WI38 (cell line): Measurements from ENCODE around the gene LCN1.

ENCODE experiments used
- H3K4me3 ChIP-seq: 2 replicates; pipeline ENCODE4 v1.5.1; 2011; ENCODE audit warnings: low read depth, mild to moderate bottlenecking, control low read depth, low read length
- TF ChIP-seq, protein P1 (sequence below): IDR thresholded peaks from 2 replicates; pipeline ENCODE4 v1.5.1; 2012; ENCODE audit warnings: low read depth, mild to moderate bottlenecking, control low read depth, low read length

Gene LCN1

DNA sequence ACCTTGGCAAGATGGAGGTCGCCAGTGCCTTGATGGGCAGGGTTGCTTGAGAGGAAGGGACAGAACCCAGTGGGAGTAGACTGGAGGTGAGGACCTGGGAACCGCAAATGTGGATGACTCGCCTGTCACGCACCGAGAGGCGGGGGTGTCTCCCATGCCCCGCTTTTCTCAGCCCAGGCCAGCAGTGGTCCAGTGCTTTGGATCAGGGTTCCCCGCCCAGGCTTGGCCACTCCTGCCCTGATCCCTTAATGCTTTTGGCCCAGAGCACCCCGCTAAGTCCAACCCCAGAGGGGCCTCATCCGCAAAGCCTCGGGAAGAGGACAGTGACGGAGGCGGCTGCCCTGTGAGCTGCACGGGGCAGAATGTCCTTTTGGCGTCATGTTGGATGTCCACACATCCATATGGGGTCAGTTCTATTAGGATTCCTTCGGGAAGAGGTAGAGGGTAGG lies 18.3 kb upstream of the LCN1 start:
- H3K4me3 ChIP-seq: no peak overlapping the region
- TF ChIP-seq, protein P1, sequence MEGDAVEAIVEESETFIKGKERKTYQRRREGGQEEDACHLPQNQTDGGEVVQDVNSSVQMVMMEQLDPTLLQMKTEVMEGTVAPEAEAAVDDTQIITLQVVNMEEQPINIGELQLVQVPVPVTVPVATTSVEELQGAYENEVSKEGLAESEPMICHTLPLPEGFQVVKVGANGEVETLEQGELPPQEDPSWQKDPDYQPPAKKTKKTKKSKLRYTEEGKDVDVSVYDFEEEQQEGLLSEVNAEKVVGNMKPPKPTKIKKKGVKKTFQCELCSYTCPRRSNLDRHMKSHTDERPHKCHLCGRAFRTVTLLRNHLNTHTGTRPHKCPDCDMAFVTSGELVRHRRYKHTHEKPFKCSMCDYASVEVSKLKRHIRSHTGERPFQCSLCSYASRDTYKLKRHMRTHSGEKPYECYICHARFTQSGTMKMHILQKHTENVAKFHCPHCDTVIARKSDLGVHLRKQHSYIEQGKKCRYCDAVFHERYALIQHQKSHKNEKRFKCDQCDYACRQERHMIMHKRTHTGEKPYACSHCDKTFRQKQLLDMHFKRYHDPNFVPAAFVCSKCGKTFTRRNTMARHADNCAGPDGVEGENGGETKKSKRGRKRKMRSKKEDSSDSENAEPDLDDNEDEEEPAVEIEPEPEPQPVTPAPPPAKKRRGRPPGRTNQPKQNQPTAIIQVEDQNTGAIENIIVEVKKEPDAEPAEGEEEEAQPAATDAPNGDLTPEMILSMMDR: no peak

- TF ChIP-seq, protein P1: no peak
- H3K4me3 ChIP-seq: no peak overlapping the region
These were observed 17.6 kb upstream of the LCN1 start for GRCh38 chr9:135503371-135504261.

GRCh38 chr9:135504262-135505243 lies 16.7 kb upstream of the LCN1 start:
- TF ChIP-seq, protein P1: peak; percentile 63
- no peak overlapping the region for H3K4me3 ChIP-seq

GRCh38 chr9:135505406-135506187 lies 15.6 kb upstream of the LCN1 start:
- TF ChIP-seq, protein P1: no peak
- no peak overlapping the region for H3K4me3 ChIP-seq

GRCh38 chr9:135506327-135507103 lies 14.7 kb upstream of the LCN1 start:
- TF ChIP-seq, protein P1: no peak
- no peak overlapping the region for H3K4me3 ChIP-seq
